Liver (tissue), 3 donors: ENCODE results near the gene PTPRD.

Source experiments
- ATF3 ChIP-seq: IDR thresholded peaks from 2 replicates; pipeline ENCODE4 v1.6.1; 2016; ENCODE audit warnings: antibody characterized with exemption
- CTCF ChIP-seq: fragments of 150-350 bp; IDR thresholded peaks from 2 replicates; pipeline ENCODE4 v1.5.1; 2017; ENCODE audit warnings: improper control_type of control experiment, low read depth, low read length; ENCODE audit not compliant: missing input control
- EGR1 ChIP-seq, 2 donors: IDR thresholded peaks; 2 replicates each; pipeline ENCODE4 v1.6.1; 2016 to 2018; ENCODE audit warnings: antibody characterized with exemption in 2 of 2, low read depth in 2 of 2
- FOXA1 ChIP-seq: IDR thresholded peaks from 2 replicates; pipeline ENCODE4 v1.6.1; 2016; ENCODE audit warnings: antibody characterized with exemption
- GABPA ChIP-seq, 2 donors: IDR thresholded peaks in 1 of 2; conservative IDR thresholded peaks in 1 of 2; 2 replicates each; pipeline ENCODE4 v1.6.1; 2016; ENCODE audit warnings: antibody characterized with exemption in 2 of 2, mild to moderate bottlenecking in 1 of 2, moderate library complexity in 1 of 2
- MAX ChIP-seq: IDR thresholded peaks from 2 replicates; pipeline ENCODE4 v1.6.1; 2016; ENCODE audit warnings: antibody characterized with exemption
- RAD21 ChIP-seq, 2 donors: IDR thresholded peaks; 2 replicates each; pipeline ENCODE4 v1.6.1; 2016; ENCODE audit warnings: antibody characterized with exemption in 2 of 2, mild to moderate bottlenecking in 2 of 2
- REST ChIP-seq: IDR thresholded peaks from 2 replicates; pipeline ENCODE4 v1.6.1; 2016; ENCODE audit warnings: antibody characterized with exemption, mild to moderate bottlenecking
- RXRA ChIP-seq, 2 donors: IDR thresholded peaks; 2 replicates each; pipeline ENCODE4 v1.6.1; 2017 to 2018; ENCODE audit warnings: antibody characterized with exemption in 2 of 2, mild to moderate bottlenecking in 1 of 2
- TAF1 ChIP-seq: conservative IDR thresholded peaks from 2 replicates; pipeline ENCODE4 v1.6.1; 2016; ENCODE audit warnings: antibody characterized with exemption, mild to moderate bottlenecking
- YY1 ChIP-seq: IDR thresholded peaks from 2 replicates; pipeline ENCODE4 v1.6.1; 2016; ENCODE audit warnings: antibody characterized with exemption, mild to moderate bottlenecking
- ZBTB33 ChIP-seq: IDR thresholded peaks from 2 replicates; pipeline ENCODE4 v1.6.1; 2016; ENCODE audit warnings: antibody characterized with exemption
- donor health status: healthy.
- donor health status: healthy.

- no peak for TF ChIP-seq CTCF
- no peak for TF ChIP-seq GABPA (IDR thresholded peaks at IDR 0.05 in 1 of 2, conservative IDR thresholded peaks at IDR 0.05 in 1 of 2)
- no peak for TF ChIP-seq YY1
- no peak for TF ChIP-seq MAX
- TF ChIP-seq RAD21 (IDR thresholded peaks at IDR 0.05), result no peak
- no peak for TF ChIP-seq EGR1 (IDR thresholded peaks at IDR 0.05; ENCODE audit: low read depth in 2 of 2)
- no peak for TF ChIP-seq TAF1
- no peak for TF ChIP-seq ATF3
- no peak for TF ChIP-seq RXRA (IDR thresholded peaks at IDR 0.05)
- no peak for TF ChIP-seq ZBTB33
- no peak for TF ChIP-seq FOXA1
- no peak for TF ChIP-seq REST
Measured at GRCh38 chr9:8429157-8429556, 2183.6 kb downstream of the PTPRD start.
